A549 (cell line): ENCODE results near the gene PCDHGC4. TPM values are rescaled to one million over a fixed set of nuclear protein-coding genes. Genes with fewer than 3 reads are reported as not detected.

Experiments used
- ATAC-seq, 2 experiments: fragments of 200-7000 bp in 1 of 2; fragments of >200 bp in 1 of 2; cut with Nextera tagmentation in 1 of 2; cut with Tn5 transposase in 1 of 2; 3 replicates each; pipeline versions ENCODE4 v1.8.0 to v1.9.1; 2018 to 2020; ENCODE audit warnings: mild to moderate bottlenecking in 1 of 2, moderate library complexity in 1 of 2
- CTCF ChIA-PET: fragments of 300-600 bp; sonication (Branson Sonifier 250); formaldehyde crosslinking; extraction: SDS; loops from one replicate; lab custom pipeline; 2021; ENCODE audit warnings: antibody characterized with exemption, inconsistent platforms; lab: Yijun Ruan, JAX
- POLR2A ChIA-PET: fragments of 350-600 bp; formaldehyde crosslinking; extraction: SDS; loops from one replicate; lab custom pipeline; 2021; ENCODE audit warnings: antibody characterized with exemption, inconsistent platforms; lab: Yijun Ruan, JAX
- DNase-seq, 2 experiments: peaks; one replicate each; pipeline versions ENCODE4 v3.0.0 to v3.0.0-alpha.2; 2011 to 2016; ENCODE audit warnings: low read depth in 1 of 2, low spot score in 1 of 2
- FAIRE-seq: peaks from 2 replicates; lab custom pipeline; 2011; peaks lifted over from hg19 to GRCh38; lab: Jason Lieb, UNC
- H3K27ac ChIP-seq, 2 experiments: fragments of >200 bp; sonication (Bioruptor Twin); formaldehyde crosslinking; 3 replicates each; pipeline ENCODE4 v1.5.1; 2016 to 2017
- H3K4me1 ChIP-seq: fragments of >200 bp; sonication (Bioruptor Twin); formaldehyde crosslinking; 3 replicates; pipeline ENCODE4 v1.6.1; 2016
- H3K4me2 ChIP-seq: fragments of >200 bp; sonication (Bioruptor Twin); formaldehyde crosslinking; 3 replicates; pipeline ENCODE4 v1.6.1; 2016
- H3K4me3 ChIP-seq: fragments of >200 bp; sonication (Bioruptor Twin); formaldehyde crosslinking; 3 replicates; pipeline ENCODE4 v1.5.1; 2016
- H3K9me3 ChIP-seq: fragments of >200 bp; sonication (Bioruptor Twin); formaldehyde crosslinking; 3 replicates; pipeline ENCODE4 v1.6.1; 2016
- CBX2 ChIP-seq: fragments of 200-600 bp; sonication (generic); IDR thresholded peaks from 2 replicates; pipeline ENCODE4 v1.6.1; 2016; ENCODE audit warnings: low read depth, mild to moderate bottlenecking, borderline replicate concordance
- CHD2 ChIP-seq: fragments of 150-350 bp; IDR thresholded peaks from 2 replicates; pipeline ENCODE4 v1.6.1; 2014; ENCODE audit warnings: low read length; ENCODE audit not compliant: partially characterized antibody
- E2F6 ChIP-seq: IDR thresholded peaks from 2 replicates; pipeline ENCODE4 v1.6.1; 2012; ENCODE audit warnings: low read depth, borderline replicate concordance
- EHMT2 ChIP-seq: fragments of 200-600 bp; sonication (generic); IDR thresholded peaks from 2 replicates; pipeline ENCODE4 v1.6.1; 2016; ENCODE audit warnings: antibody characterized with exemption, low read depth, mild to moderate bottlenecking, moderate library complexity
- ELK1 ChIP-seq: fragments of 150-350 bp; IDR thresholded peaks from 2 replicates; pipeline ENCODE4 v1.6.1; 2014; ENCODE audit warnings: low read depth, mild to moderate bottlenecking, low read length
- ESRRA ChIP-seq: fragments of 150-350 bp; IDR thresholded peaks from 2 replicates; pipeline ENCODE4 v1.6.1; 2014; ENCODE audit warnings: mild to moderate bottlenecking, low read length, borderline replicate concordance
- FOSB ChIP-seq: fragments of 250-450 bp; sonication (Bioruptor Pico); IDR thresholded peaks from 2 replicates; pipeline ENCODE4 v1.5.0; 2020; ENCODE audit warnings: mild to moderate bottlenecking, moderate library complexity
- HES2 ChIP-seq: fragments of >200 bp; sonication (Bioruptor Twin); formaldehyde crosslinking; IDR thresholded peaks from 2 replicates; pipeline ENCODE4 v1.6.1; 2016
- HOXA7 ChIP-seq: fragments of 250-450 bp; sonication (Bioruptor Pico); IDR thresholded peaks from 2 replicates; pipeline ENCODE4 v1.5.0; 2020; ENCODE audit warnings: mild to moderate bottlenecking, moderate library complexity
- JUN ChIP-seq, 2 experiments: fragments of >200 bp; sonication (Bioruptor Twin); formaldehyde crosslinking; IDR thresholded peaks; 2 replicates in 1 of 2; 3 replicates in 1 of 2; pipeline ENCODE4 v1.6.1; 2016 to 2017
- JUNB ChIP-seq: fragments of >200 bp; sonication (Bioruptor Twin); formaldehyde crosslinking; IDR thresholded peaks from 2 replicates; pipeline ENCODE4 v1.6.1; 2016
- KDM1A ChIP-seq: fragments of 200-600 bp; sonication (generic); IDR thresholded peaks from 2 replicates; pipeline ENCODE4 v1.6.1; 2016; ENCODE audit warnings: low read depth, mild to moderate bottlenecking
- MAFK ChIP-seq: fragments of 450-650 bp; IDR thresholded peaks from 2 replicates; pipeline ENCODE4 v1.6.1; 2014; ENCODE audit not compliant: partially characterized antibody
- MAX ChIP-seq: IDR thresholded peaks from 2 replicates; pipeline ENCODE4 v1.6.1; 2012
- MAZ ChIP-seq: fragments of 150-350 bp; IDR thresholded peaks from 2 replicates; pipeline ENCODE4 v1.6.1; 2014; ENCODE audit warnings: antibody characterized with exemption, low read depth, low read length, borderline replicate concordance
- MYC ChIP-seq: IDR thresholded peaks from 2 replicates; pipeline ENCODE4 v1.6.1; 2012; ENCODE audit warnings: mild to moderate bottlenecking, inconsistent platforms, low read length, improper control_type of control experiment, borderline replicate concordance
- NPAS2 ChIP-seq: fragments of 250-450 bp; sonication (Bioruptor Pico); IDR thresholded peaks from 2 replicates; pipeline ENCODE4 v1.8.0; 2022; ENCODE audit warnings: mild to moderate bottlenecking, moderate library complexity, borderline replicate concordance
- RAD21 ChIP-seq, 2 experiments: fragments of >200 bp in 1 of 2; sonication (Bioruptor Twin) in 1 of 2; formaldehyde crosslinking in 1 of 2; IDR thresholded peaks in 1 of 2; conservative IDR thresholded peaks in 1 of 2; 2 replicates in 1 of 2; 3 replicates in 1 of 2; pipeline ENCODE4 v1.6.1; 2012 to 2018; ENCODE audit warnings: inconsistent platforms in 1 of 2
- RCOR1 ChIP-seq: fragments of 150-350 bp; IDR thresholded peaks from 2 replicates; pipeline ENCODE4 v1.6.1; 2014; ENCODE audit warnings: antibody characterized with exemption, low read length, low read depth
- REST ChIP-seq: fragments of 200-600 bp; sonication (generic); IDR thresholded peaks from 2 replicates; pipeline ENCODE4 v1.6.1; 2016; ENCODE audit warnings: antibody characterized with exemption, mild to moderate bottlenecking, moderate library complexity
- RFX5 ChIP-seq: fragments of 450-650 bp; IDR thresholded peaks from 2 replicates; pipeline ENCODE4 v1.7.1; 2014; ENCODE audit warnings: antibody characterized with exemption, mild to moderate bottlenecking, moderate library complexity
- SMC3 ChIP-seq: fragments of >200 bp; sonication (Bioruptor Twin); formaldehyde crosslinking; IDR thresholded peaks from 3 replicates; pipeline ENCODE4 v1.6.1; 2018; ENCODE audit warnings: inconsistent platforms
- TFCP2L1 ChIP-seq: fragments of 250-450 bp; sonication (Bioruptor Pico); IDR thresholded peaks from 2 replicates; pipeline ENCODE4 v1.5.0; 2021; ENCODE audit warnings: mild to moderate bottlenecking
- ZSCAN20 ChIP-seq: fragments of 250-450 bp; sonication (Bioruptor Pico); IDR thresholded peaks from 2 replicates; pipeline ENCODE4 v1.8.0; 2022; ENCODE audit warnings: mild to moderate bottlenecking, moderate library complexity
- WGBS: methylation state at CpG from one replicate; pipeline ENCODE4 v1.1.6; 2017; ENCODE audit errors: missing lambda C conversion rate; 5-methylcytosine and 5-hydroxymethylcytosine counted together
- polyA plus RNA-seq, 4 experiments: library from polyadenylated mRNA; depleted of rRNA in 3 of 4; stranded (reverse); fragments of >200 nt; fragmentation: RNase III in 1 of 4; extraction: RNeasy Plus Mini Kit Qiagen cat#74134 plus additional on column Dnase treatment in 1 of 4; gene quantifications; 2 replicates in 3 of 4; 3 replicates in 1 of 4; pipeline ENCODE4 v1.2.3, GENCODE V29; 2011 to 2017

PCDHGC4 gene
- polyA plus RNA-seq, 2 of the 4 experiments (the other 2 are of a cell fraction): 0.06 TPM; not detected in 1

GRCh38 chr5:141515141-141515540 is 30.3 kb downstream of the PCDHGC4 start (continued):
- no peak for TF ChIP-seq JUNB
- no peak for TF ChIP-seq MAFK

GRCh38 chr5:141515946-141516671 is 31.3 kb downstream of the PCDHGC4 start:
- ChIA-PET CTCF (interaction anchor here (1.1 to 15.1 kb wide), 8 partner anchors 8 to 317 kb away, joined by 3 to 163 read pairs (median 6); partner anchors contain the start of genes PCDHB11, PCDHGA7, PCDHGC3 and PCDHGC5), POLR2A (no interaction called here)
- no peaks in the 10 kb centered on the region for H3K9me3 ChIP-seq
- DNase-seq (no peak), ATAC-seq (no peak), FAIRE-seq (no peak)
- TF ChIP-seq FOSB (CRISPR knock-in tag): no peak
- TF ChIP-seq ZSCAN20: no peak
- no peak for TF ChIP-seq MAX
- TF ChIP-seq NPAS2 (CRISPR knock-in tag): no peak
- TF ChIP-seq ELK1: no peak
- TF ChIP-seq RFX5: no peak
- no peak for TF ChIP-seq E2F6
- no peak for TF ChIP-seq CHD2
- TF ChIP-seq KDM1A: no peak
- no peak for TF ChIP-seq MYC
- TF ChIP-seq HES2: no peak
- no peak for TF ChIP-seq MAFK
- no peak overlapping the region for H3K4me3 ChIP-seq
- H3K4me2 ChIP-seq: no peak overlapping the region
- WGBS: 77% methylated on average over 4 of the region's 4 CpGs
- H3K4me1 ChIP-seq: peaks cover 8% of the 10 kb centered on the region
- no peak overlapping the region for H3K27ac ChIP-seq

- WGBS: 86% methylated on average over 3 of the region's 8 CpGs
Observed at GRCh38 chr5:141516672-141517025, 31.8 kb downstream of the PCDHGC4 start.

More at GRCh38 chr5:141516672-141517025, 31.8 kb downstream of the PCDHGC4 start:
- no peak for FAIRE-seq
- ChIA-PET CTCF (interaction anchor here (1.0 to 3.2 kb wide), 5 partner anchors 9 to 318 kb away, joined by 3 to 11 read pairs (median 5); partner anchors contain the start of genes PCDHB11 and PCDHGC3), POLR2A (no interaction called here)
- no peak for DNase-seq
- ATAC-seq: no peak
- no peaks in the 10 kb centered on the region for H3K9me3 ChIP-seq
- H3K4me2 ChIP-seq: no peak overlapping the region
- H3K27ac ChIP-seq: no peak overlapping the region
- H3K4me3 ChIP-seq: no peak overlapping the region
- H3K4me1 ChIP-seq: peaks cover 14% of the 10 kb centered on the region
- no peak for TF ChIP-seq RCOR1
- TF ChIP-seq CBX2: no peak
- TF ChIP-seq EHMT2: no peak
- TF ChIP-seq ESRRA: no peak
- no peak for TF ChIP-seq FOSB (CRISPR knock-in tag)
- no peak for TF ChIP-seq REST
- no peak for TF ChIP-seq JUNB
- TF ChIP-seq HOXA7 (CRISPR knock-in tag): no peak
- TF ChIP-seq SMC3: no peak
- no peak for TF ChIP-seq MAZ
- no peak for TF ChIP-seq RAD21 (conservative IDR thresholded peaks at IDR 0.05 in 1 of 2, IDR thresholded peaks at IDR 0.05 in 1 of 2)
- no peak for TF ChIP-seq TFCP2L1
- TF ChIP-seq JUN (IDR thresholded peaks at IDR 0.05): no peak
